Prostate gland (tissue), 2 donors: ENCODE data around the gene CDC14A. TPM values are rescaled to one million over a fixed set of nuclear protein-coding genes. Genes with fewer than 3 reads are reported as not detected.
A peak's percentile ranks its signal among the peaks of the same experiment; 100 is the strongest.

ENCODE experiments used
- DNase-seq: peaks from one replicate; pipeline ENCODE4 v3.0.0-alpha.2; 2019; ENCODE audit warnings: low spot score
- H3K27ac ChIP-seq, 2 donors: fragments of 200-600 bp; sonication (generic); 2 replicates each; pipeline ENCODE4 v1.5.1; 2017 to 2019
- H3K27me3 ChIP-seq: fragments of 200-600 bp; sonication (generic); replicated peaks from 2 replicates; pipeline ENCODE4 v1.5.1; 2019; ENCODE audit not compliant: insufficient read depth
- H3K36me3 ChIP-seq, 2 donors: fragments of 200-600 bp; sonication (generic); 1 replicate in 1 of 2; 2 replicates in 1 of 2; pipeline versions ENCODE4 v1.5.1 to v1.8.1; 2017 to 2019
- H3K4me1 ChIP-seq: fragments of 200-600 bp; sonication (generic); replicated peaks from 2 replicates; pipeline ENCODE4 v1.5.1; 2019
- H3K4me3 ChIP-seq, 2 donors: fragments of 200-600 bp; sonication (generic); 2 replicates each; pipeline ENCODE4 v1.5.1; 2017 to 2019
- H3K9me3 ChIP-seq: fragments of 200-600 bp; sonication (generic); 2 replicates; pipeline ENCODE4 v1.5.1; 2017
- POLR2A ChIP-seq: fragments of 450-650 bp; IDR thresholded peaks from one replicate; pipeline ENCODE4 v1.6.1; 2016; ENCODE audit warnings: antibody characterized with exemption, mild to moderate bottlenecking
- POLR2AphosphoS5 ChIP-seq: sonication (generic); formaldehyde crosslinking; IDR thresholded peaks from one replicate; pipeline ENCODE4 v1.6.1; 2017; ENCODE audit warnings: antibody characterized with exemption
- WGBS: methylation state at CpG from one replicate; pipeline ENCODE4 v1.1.5; 2018; 5-methylcytosine and 5-hydroxymethylcytosine counted together
- intact Hi-C: fragments of 100-400 bp; cut with DNase I; formaldehyde crosslinking; loops from one replicate; pipeline ENCODE4 v1.14.2; 2022
- total RNA-seq, 2 donors: library from RNA; depleted of rRNA; stranded (reverse); fragments of >200 nt; gene quantifications; one replicate each; pipeline ENCODE4 v1.1.0, GENCODE V29; 2016
- TF ChIP-seq, protein P1 (sequence below), 4 experiments: fragments of 200-600 bp in 2 of 4; fragments of 450-650 bp in 2 of 4; sonication (generic) in 2 of 4; IDR thresholded peaks; 1 replicate in 3 of 4; 2 replicates in 1 of 4; pipeline ENCODE4 v1.5.1; 2016 to 2019; ENCODE audit warnings: antibody characterized with exemption in 4 of 4, mild to moderate bottlenecking in 2 of 4, moderate library complexity in 2 of 4

CDC14A gene
- total RNA-seq, 2 donors from 2014 or later: 25.7 to 39.2 TPM

DNA sequence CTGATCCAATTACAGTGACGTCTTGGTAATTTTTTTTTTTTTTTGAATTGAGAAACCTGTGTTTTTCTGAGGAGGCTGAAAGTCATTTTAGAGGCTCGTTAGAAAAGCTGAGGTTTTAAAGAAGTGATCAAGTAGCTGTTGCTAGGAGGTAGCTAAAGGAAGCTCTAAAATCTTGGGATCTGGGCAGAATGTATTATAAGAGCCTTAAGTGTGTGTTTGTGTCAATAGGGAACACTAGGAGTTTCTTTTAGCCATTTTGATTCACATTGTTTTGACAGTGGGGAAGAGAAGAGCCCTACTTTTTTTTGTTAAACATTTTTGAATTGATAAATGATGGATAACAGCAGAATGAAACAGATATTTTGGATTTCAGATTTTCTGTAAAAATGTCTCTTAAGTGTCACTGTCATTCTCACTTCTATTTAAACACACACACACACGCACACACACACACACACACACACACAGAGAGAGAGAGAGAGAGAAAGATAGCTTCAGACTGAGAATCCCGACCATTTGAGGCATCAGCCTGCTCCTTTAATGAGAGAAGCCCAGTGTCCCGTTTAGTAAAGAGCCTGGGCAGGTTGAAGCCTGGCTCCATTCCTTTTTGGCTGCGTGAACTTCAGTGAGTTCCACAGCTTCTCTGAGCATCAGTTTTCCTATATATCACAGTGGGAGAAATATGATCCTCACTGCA, 106.5 kb downstream of the CDC14A start:
- Histone ChIP-seq H3K4me1 (peaks cover 3% of the 10 kb centered on the region), H3K27ac (peak overlapping the region in 1 of 2 donors; percentile 39), H3K9me3 (no peaks in the 10 kb centered on the region), H3K27me3 (no peaks in the 10 kb centered on the region), H3K4me3 (no peak overlapping the region), H3K36me3 (no peaks in the 10 kb centered on the region)
- no peak for TF ChIP-seq POLR2A
- no peak for TF ChIP-seq POLR2AphosphoS5
- TF ChIP-seq, protein P1, sequence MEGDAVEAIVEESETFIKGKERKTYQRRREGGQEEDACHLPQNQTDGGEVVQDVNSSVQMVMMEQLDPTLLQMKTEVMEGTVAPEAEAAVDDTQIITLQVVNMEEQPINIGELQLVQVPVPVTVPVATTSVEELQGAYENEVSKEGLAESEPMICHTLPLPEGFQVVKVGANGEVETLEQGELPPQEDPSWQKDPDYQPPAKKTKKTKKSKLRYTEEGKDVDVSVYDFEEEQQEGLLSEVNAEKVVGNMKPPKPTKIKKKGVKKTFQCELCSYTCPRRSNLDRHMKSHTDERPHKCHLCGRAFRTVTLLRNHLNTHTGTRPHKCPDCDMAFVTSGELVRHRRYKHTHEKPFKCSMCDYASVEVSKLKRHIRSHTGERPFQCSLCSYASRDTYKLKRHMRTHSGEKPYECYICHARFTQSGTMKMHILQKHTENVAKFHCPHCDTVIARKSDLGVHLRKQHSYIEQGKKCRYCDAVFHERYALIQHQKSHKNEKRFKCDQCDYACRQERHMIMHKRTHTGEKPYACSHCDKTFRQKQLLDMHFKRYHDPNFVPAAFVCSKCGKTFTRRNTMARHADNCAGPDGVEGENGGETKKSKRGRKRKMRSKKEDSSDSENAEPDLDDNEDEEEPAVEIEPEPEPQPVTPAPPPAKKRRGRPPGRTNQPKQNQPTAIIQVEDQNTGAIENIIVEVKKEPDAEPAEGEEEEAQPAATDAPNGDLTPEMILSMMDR (IDR thresholded peaks at IDR 0.05): no peak
- intact Hi-C loops: loop anchor here (5.0 kb wide), 3 partner anchors 107 to 652 kb away; partner anchors contain the start of genes CDC14A, SASS6 and TRMT13
- no peak for DNase-seq
- 31% methylated on average over 6 of the region's 6 CpGs for WGBS

DNA sequence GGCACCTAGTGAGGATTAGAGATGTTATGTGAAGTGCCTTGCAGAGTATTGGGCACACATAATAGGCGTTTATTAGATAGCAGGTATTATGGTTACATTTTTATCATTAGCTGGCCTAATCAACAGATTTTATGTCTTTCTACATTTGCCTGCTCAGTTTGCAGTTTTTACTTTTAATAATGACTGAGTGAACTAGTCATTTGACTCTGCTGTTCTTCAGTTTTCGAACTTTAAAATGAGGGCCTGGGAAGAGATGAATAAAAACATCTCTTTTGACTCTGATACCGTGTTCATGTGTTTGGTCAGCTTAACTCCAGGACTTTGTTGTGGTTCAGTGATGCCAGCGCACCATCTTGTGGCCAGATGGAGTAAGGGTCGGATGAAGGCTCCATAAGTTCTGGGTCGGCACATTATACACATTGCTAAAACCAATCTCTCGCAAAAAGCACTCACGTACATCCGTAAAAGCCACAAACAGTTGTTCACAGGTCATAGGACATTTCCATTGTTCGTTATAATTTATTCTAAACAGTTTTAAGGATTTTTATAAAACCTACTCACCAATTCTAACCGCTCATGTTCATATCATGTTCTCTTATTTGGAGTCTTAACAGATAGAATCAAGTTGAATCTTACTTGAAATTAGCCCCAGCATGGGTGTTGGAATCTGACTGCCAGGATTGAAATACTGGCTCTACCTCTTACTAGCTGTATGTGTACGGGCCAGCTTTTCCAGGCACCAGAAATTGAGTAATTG, 107.2 kb downstream of the CDC14A start:
- Histone ChIP-seq H3K4me3 (no peak overlapping the region), H3K4me1 (peaks cover 3% of the 10 kb centered on the region), H3K9me3 (no peaks in the 10 kb centered on the region), H3K36me3 (no peaks in the 10 kb centered on the region), H3K27ac (peak overlapping the region in 1 of 2 donors; percentile 39), H3K27me3 (no peaks in the 10 kb centered on the region)
- peak; percentile 76 for DNase-seq
- intact Hi-C loops: loop anchor here (5.0 kb wide), 4 partner anchors 107 to 652 kb away; partner anchors contain the start of genes CDC14A, SASS6 and TRMT13
- TF ChIP-seq POLR2A (no peak), POLR2AphosphoS5 (peak; percentile 53)
- TF ChIP-seq, protein P1 (IDR thresholded peaks at IDR 0.05): peak; percentile 58 to 89 (median 82)
- 16% methylated on average over 12 of the region's 12 CpGs for WGBS

DNA sequence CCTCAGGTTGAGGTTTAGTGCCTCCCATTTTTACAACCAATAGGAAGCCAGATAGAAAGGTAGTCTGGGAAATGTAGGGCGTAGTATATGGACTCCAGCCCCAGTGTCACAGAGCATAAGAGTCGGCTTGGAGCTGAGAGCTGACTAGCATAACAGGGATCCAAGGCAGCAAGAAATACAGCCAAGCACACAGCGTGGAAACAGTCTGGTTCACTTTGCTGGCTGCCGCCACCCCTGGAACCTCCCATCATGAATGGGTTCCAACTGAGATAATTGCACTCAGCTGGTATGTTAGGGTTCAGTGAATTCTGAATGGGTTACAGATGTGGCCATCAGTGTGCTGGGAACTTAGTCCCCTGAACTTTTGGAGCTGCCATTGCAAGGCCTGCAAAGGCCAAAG, 108.9 kb downstream of the CDC14A start:
- DNase-seq: no peak
- H3K9me3 ChIP-seq: no peaks in the 10 kb centered on the region
- peaks cover 3% of the 10 kb centered on the region for H3K4me1 ChIP-seq
- H3K27me3 ChIP-seq: no peaks in the 10 kb centered on the region
- TF ChIP-seq POLR2A: no peak
- TF ChIP-seq, protein P1 (IDR thresholded peaks at IDR 0.05): no peak
- TF ChIP-seq POLR2AphosphoS5: no peak
- H3K27ac ChIP-seq: peak overlapping the region in 1 of 2 donors; percentile 34
- intact Hi-C loops: loop anchor here (5.0 kb wide), 1 partner anchor 406 kb away; no protein-coding TSS in a partner anchor
- no peak overlapping the region for H3K4me3 ChIP-seq
- H3K36me3 ChIP-seq: no peaks in the 10 kb centered on the region
- 48% methylated on average over 4 of the region's 4 CpGs for WGBS

DNA sequence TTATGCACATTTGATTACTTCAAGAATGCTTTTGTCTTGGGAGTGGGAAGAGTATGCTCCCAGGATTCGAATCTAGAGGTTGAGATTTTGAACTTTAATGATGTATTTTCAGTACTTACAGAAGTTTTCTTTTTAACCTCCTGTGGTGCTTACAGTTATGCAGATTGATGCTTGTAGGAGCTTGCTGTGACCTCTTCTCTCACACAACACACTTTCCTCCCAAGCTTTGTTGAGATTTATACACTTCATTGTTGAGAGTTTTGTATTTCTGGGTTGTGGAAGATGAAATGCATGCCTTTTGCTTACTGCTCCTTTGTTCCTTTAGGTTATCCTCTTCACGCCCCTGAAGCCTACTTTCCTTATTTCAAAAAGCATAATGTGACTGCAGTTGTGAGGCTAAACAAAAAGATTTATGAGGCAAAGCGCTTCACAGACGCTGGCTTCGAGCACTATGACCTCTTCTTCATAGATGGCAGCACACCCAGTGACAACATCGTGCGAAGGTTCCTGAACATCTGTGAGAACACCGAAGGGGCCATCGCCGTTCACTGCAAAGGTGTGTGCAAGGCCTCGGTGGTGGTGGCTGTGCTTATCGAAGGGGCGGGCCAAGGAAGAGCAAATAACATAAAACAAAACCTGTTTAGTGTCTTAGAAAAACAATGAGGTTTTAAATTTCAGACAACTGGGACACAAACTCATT, 110.2 kb downstream of the CDC14A start:
- Histone ChIP-seq H3K4me3 (no peak overlapping the region), H3K36me3 (no peaks in the 10 kb centered on the region), H3K9me3 (no peaks in the 10 kb centered on the region), H3K4me1 (peaks cover 3% of the 10 kb centered on the region), H3K27ac (peak overlapping the region in 1 of 2 donors; percentile 35), H3K27me3 (no peaks in the 10 kb centered on the region)
- no peak for TF ChIP-seq POLR2A
- TF ChIP-seq POLR2AphosphoS5: peak; percentile 4
- TF ChIP-seq, protein P1 (IDR thresholded peaks at IDR 0.05): no peak
- intact Hi-C loops: loop anchor here (5.0 kb wide), 1 partner anchor 405 kb away; no protein-coding TSS in a partner anchor
- 55% methylated on average over 13 of the region's 13 CpGs for WGBS
- no peak for DNase-seq
